SHP77 treated with DMSO at 0.1 percent for 48 hours (cell line): ENCODE results near the gene EIF4G3.
"Not testable (repeated sequence)": the region's sequence is repeated elsewhere in the genome, so short reads cannot be mapped to it uniquely, and the experiment has no call there.

Experiments
- DNase-seq: peaks from one replicate; lab custom pipeline; 2025; lab: John Stamatoyannopoulos, UW

The EIF4G3 gene

GRCh38 chr1:20875198-20875973 lies 301.3 kb downstream of the EIF4G3 start:
- no peak for DNase-seq

DNA sequence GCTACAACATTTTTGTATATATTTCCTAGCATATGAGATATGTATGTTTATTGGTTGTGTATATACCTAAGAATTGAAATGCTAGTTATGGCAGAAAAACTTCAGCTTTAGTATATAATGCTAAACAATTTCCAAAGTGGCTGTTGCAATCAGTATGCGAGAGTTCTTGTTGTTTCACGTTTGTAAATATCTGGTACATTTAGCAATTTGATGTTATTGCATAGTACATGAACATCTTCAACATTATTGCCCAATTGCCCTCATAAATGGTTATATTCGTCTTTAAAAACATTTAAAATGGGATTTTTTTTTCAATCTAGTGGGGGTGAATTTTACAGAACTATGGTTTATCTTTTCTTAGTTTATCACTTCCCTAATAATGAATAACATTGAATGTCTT lies 303.4 kb downstream of the EIF4G3 start:
- DNase-seq, result no peak

DNA sequence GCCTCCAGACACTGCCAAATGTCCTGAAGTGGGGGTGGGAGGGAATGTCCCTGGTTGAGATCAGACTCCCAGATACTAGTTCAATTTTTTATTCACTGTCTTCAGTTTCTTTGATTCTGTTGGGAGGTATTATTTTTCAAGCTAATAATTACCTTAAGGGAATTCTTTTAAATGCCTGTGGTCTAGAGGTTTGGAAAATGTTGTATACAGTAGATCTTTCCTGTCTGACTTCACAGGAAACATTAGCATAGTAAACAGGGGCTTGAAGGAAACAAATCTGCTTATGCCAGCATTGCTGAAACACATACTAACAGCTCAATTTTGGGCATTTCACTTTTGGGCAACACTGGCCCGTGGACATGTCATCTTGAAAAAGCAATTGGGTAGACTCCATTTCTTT lies 305.3 kb downstream of the EIF4G3 start:
- DNase-seq, result no peak

- no peak for DNase-seq
Measured at GRCh38 chr1:20870718-20871117, 306.0 kb downstream of the EIF4G3 start.

DNA sequence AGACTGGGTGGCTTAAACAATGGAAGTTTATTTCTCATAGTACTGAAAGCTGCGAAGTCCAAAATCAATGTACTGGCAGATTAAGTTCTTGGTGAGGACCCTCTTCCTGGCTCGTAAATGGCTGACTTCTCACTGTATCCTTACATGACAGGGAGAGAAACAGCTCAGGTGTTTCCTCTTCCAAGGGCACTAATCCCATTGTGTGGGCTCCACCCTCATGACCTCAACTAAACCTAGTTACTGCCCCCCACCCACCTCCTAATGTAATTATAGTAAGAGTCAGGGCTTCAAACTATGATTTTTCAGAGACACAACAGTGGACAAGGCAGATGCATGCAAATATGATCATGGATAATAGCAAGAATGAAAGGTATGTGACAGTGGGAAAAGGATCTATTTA lies 308.4 kb downstream of the EIF4G3 start:
- no peak for DNase-seq

GRCh38 chr1:20867847-20868246 lies 308.9 kb downstream of the EIF4G3 start:
- DNase-seq, result no peak

GRCh38 chr1:20867062-20867461 lies 309.6 kb downstream of the EIF4G3 start:
- no peak for DNase-seq

- DNase-seq, result no peak
Measured at GRCh38 chr1:20865001-20865400, 311.7 kb downstream of the EIF4G3 start.

DNA sequence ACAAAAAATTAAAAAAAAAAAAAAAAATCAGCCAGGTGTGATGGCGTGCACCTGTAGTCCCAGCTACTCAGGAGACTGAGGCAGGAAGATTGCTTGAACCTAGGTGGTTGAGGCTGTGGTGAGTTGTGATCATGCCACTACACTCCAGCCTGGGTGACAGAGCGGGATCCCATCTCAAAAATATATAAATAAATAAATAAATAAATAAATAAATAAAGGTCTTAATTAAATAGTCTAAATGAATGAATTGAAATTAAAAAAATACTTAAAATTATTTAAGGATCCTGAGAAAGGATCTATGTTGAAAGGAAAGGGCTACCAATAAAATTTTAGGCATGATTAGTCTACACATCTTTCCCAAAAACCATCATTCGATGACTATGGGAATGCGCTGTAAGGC lies 322.2 kb downstream of the EIF4G3 start:
- DNase-seq, result no peak

DNA sequence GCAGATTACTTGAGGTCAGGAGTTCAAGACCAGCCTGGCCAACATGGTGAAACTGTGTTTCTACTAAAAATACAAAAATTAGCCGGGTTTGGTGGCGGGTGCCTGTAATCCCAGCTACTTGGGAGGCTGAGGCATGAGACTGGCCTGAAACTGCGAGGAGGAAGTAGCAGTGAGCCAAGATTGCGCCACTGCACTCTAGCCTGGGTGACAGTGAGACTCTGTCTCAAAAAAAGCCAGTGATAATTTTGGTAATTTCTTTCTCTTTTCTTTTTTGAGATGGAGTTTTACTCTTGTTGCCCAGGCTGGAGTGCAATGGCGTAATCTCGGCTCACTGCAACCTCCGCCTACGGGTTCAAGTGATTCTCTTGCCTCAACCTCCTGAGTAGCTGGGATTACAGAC lies 324.9 kb downstream of the EIF4G3 start:
- not testable (repeated sequence) for DNase-seq

GRCh38 chr1:20850021-20850420 lies 326.7 kb downstream of the EIF4G3 start:
- DNase-seq, result no peak

- DNase-seq, result no peak
Measured at GRCh38 chr1:20849100-20849499, 327.6 kb downstream of the EIF4G3 start.

DNA sequence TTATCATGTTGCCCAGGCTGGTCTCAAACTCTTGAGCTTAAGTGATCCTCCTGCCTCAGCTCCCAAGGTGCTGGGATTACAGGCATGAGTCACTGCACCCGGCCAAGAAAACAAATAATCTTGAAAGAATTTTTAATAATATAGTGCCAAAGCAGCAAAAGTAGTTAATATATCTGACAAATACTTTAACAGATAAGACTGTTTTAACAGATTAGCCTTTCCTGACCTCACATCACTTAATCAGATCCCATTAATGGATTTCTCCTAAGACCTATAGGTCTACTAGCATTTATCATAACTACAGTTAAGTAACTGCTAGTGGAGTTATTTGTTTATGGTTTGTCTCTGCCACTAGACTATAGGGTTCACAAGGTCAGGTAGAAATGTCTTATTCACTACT lies 328.5 kb downstream of the EIF4G3 start:
- DNase-seq, result no peak

- DNase-seq, result no peak
Measured at GRCh38 chr1:20847611-20848080, 329.1 kb downstream of the EIF4G3 start.

- no peak for DNase-seq
Measured at GRCh38 chr1:20846461-20847374, 330.0 kb downstream of the EIF4G3 start.

DNA sequence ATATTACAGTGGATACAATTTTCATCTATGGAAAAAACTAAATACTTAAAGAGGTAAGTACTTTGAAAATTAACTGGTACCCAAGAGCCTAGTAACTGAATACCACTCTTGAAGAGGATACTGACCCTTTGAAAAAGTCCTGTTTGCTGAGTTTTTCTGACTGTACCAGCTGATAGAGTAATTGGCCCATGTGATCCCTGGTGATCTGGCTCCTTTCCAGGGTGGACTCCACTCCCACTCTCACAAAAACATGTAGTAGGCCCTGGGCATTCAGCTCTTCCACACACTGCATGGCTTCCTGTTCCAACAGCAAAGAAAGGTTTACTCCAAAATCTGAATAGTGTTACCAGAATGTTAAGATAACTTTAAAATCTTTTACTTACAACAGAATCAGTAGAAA lies 336.0 kb downstream of the EIF4G3 start:
- DNase-seq, result no peak

- DNase-seq, result no peak
Measured at GRCh38 chr1:20837554-20838192, 339.0 kb downstream of the EIF4G3 start.

GRCh38 chr1:20836230-20836629 lies 340.5 kb downstream of the EIF4G3 start:
- DNase-seq, result no peak

DNA sequence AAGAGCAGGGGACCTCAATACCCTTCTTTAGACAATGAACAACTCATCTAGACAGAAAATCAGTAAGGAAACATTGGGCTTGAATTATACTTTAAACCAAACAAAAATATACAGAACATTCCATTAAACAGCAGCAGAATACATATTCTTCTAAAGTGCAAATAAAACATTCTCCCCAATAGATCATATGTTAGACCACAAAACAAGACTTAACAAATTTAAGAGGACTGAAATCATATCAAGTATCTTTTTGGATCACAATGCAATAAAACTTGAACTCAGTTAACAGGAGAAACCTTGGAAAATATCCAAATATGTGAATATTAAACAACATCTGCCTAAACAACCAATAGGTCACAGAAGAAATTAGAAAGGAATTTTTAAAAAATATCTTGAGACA lies 341.9 kb downstream of the EIF4G3 start:
- DNase-seq, result no peak

GRCh38 chr1:20834192-20834591 lies 342.5 kb downstream of the EIF4G3 start:
- no peak for DNase-seq

DNA sequence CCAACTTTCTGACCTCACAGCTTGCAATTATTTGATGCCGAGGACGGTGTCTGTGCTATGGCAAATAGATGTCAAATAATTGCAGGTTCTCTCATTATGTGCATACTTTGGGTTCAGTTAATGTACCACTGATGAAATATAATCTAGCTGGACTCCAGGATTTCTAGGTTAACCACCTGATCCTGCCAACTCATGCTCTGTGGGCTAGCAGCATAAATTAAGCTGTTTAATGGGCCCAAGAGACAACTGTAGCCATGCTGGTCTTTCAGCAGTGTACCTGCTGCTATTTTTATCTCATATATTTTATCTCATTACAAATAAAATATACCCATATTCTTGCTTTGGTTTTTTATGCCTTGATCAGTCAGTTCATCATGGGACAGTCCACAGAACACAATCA lies 346.3 kb downstream of the EIF4G3 start:
- DNase-seq, result no peak

DNA sequence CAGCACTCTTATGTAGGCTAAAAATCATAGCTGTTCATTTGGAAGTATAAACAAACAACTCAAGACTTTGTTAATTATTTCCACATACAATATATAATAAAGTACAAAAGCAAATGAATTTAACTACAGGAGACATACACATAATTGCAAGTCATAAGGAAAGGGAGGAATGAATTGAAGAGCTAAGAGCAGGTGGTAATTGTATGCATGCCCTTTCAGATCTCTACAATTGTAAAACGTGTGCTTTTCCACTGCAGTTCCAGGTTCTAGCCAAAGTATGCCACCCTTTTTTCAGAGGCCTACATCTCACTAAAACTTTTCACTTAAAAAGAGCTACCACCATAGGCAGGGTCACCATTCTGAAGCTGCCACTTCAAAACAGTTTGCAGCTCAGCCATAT lies 346.8 kb downstream of the EIF4G3 start:
- DNase-seq, result no peak

DNA sequence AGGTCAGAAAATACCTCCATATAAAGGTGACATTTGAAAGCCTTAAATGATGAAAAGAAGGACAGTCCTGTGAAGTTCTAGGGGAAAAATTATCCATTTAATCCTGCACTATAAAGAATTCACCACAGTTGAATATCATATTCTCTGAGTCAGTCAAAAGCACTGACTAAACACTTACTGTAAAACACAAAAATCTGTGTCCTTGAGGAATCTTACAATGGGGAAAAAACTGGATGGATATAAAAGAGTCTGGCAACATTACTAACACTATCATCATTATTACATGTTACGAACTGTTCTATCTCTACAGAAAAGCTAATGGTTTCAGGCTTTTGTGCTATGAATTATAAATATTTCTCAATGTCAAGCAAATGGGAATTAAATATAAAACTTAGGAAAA lies 347.2 kb downstream of the EIF4G3 start:
- no peak for DNase-seq
